Germinal center (tissue), 1 donor: Measurements from ENCODE around the gene ACY1.

Experiments used
- DNase-seq: peaks from one replicate; pipeline ENCODE4 v3.0.0; 2012; ENCODE audit warnings: mixed read lengths, low spot score

Gene ACY1

DNA sequence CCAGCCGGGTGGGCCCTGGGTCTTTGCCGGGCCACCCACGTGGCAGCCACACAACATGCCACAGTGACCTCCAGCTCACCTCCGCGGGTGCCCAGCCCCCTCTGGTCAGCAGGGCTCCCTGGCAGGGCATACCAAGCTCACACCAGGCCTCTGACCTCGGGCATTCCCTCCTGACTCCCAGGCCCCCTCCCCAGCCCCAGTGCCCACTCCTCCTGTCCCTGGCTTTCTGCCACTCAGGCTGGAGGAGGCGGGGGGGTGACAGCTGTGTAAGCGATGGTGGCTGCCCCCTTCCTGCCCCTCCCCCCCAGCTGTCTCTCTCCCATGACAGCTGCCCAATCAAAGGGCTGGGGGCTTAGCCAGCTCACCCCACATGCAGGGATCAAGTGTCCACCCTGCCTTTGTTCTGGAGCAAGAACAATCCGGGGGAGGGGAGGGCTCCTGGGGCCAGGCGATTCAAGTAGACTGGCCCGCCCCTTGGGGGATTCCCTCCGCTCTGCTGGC lies 19.3 kb upstream of the ACY1 start:
- DNase-seq = no peak

DNA sequence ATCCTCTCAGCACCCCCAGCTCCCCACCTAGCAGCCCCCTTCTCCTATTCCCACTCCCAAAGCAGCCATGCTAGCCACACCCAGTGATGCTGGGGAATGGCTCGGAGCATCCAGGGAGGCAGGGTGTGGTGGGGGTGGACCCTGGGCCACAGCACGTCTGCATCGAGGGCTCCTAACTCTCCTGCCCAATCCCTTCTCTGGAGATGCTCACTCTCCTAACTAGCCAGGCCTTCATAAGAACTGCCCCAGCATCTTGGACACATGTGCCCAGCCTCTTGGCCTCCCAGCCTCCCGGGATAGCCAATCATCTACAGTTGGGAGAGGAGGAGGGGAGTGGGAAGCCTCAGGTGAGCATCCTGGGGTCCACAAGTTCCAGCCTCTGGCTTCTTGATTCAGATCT lies 18.8 kb upstream of the ACY1 start:
- DNase-seq = no peak

DNA sequence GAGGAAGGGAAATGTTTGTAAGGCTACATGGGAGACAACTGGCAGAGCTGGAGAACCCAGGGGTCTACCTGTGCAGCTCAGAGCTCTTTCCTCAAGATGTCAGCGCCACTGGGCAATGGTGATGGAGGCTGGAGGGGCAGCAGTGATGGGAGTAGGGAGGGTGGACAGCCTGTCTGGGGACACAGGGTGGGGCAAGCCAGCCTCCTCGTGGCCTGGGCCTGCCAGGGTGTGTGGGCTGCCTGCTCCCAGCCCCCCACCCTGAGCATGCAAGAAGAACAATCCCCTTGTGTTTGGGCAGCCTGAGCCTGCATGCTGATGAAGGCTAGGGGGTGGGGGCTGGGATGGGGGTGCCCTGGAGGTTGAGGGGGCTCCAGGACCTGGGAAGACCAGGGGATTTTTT lies 17.3 kb upstream of the ACY1 start:
- DNase-seq = no peak

DNA sequence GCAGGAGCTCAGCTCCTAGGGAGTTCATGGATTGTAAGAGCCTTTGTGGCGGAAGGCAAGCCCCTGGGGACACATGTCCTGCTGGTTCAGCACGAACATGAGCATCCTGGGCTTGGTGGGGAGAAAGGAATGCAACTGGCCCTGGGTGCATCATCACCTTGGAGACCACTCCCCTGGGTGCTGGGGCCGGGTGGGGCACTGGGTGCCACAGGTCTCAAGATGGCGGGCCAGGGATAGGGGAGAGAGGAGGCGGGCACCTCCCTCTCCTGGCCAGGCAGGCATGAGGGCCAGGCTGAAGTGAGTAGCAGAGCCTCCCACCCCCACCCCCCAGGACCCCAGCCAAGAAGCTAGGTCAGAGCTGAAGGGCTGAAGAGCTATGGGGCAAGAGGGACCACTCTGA lies 16.8 kb upstream of the ACY1 start:
- DNase-seq = no peak

DNA sequence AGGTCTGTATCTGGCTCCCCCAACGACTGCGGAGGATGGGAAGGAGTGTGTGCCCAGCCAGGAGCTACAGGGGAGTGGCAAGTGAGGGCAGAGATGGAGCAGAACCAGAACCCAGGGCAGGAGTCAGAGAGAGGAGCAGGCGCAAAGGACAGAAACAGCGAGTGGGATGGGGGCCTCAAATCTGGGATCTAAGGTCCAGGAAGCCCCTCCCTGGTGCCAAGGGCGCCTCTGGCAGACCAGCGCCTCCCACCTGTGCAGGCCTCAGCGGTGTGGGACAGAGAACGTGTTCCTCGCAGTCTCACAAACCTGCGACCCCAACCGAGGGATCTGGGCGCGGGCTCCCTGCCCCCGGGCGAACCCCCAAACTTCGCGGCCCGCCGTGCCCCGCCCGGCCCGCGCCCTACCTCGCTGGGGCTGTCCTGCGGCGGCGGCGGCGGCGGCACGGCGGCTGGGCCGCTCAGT lies 16.4 kb upstream of the ACY1 start:
- no peak for DNase-seq

GRCh38 chr3:51967384-51968169 lies 15.8 kb upstream of the ACY1 start, which contains the start of gene PCBP4:
Gene PCBP4, minus strand, starts transcription at chr3:51967454. Its CDS starts 6,214 bp downstream, at chr3:51961240.
- DNase-seq = no peak

GRCh38 chr3:51968170-51968775 lies 15.1 kb upstream of the ACY1 start:
- no peak for DNase-seq

- no peak for DNase-seq
Measured at GRCh38 chr3:51968883-51969678, 14.3 kb upstream of the ACY1 start.

GRCh38 chr3:51969841-51970240 lies 13.5 kb upstream of the ACY1 start:
- no peak for DNase-seq

DNA sequence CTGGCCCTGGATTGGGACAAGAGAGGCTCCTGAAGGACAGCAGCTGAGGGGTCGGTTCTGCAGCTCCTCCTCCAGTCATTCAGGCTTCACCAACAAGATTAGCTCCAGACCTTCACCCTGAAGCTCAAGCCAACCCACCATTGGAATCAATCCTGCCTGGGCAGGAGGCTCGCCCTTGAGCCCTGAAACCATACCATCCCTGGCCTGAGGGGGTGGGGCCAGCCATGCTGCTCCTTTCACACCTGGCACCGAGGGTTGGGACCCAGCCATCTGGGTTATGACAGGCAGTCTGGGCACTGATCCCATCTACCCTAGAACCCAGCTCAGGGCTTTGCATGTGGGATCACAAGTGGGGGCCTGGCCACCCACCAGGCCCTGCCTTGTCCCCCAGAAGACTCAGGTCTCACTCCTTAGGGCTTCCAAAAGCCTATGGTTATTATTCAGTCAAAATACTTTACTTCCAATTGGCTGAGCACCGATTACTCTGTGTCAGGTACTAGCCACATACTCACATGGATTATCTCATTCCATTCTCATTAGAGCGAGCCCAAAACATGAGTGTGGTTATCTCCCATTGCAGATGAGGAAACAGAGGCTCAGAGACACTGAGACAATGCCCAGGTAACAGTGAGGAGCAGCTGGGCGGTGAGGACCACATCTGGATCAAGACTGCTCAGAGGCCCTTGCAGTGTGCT lies 12.6 kb upstream of the ACY1 start:
- DNase-seq = no peak

- DNase-seq = no peak
Measured at GRCh38 chr3:51971350-51971749, 12.0 kb upstream of the ACY1 start.

DNA sequence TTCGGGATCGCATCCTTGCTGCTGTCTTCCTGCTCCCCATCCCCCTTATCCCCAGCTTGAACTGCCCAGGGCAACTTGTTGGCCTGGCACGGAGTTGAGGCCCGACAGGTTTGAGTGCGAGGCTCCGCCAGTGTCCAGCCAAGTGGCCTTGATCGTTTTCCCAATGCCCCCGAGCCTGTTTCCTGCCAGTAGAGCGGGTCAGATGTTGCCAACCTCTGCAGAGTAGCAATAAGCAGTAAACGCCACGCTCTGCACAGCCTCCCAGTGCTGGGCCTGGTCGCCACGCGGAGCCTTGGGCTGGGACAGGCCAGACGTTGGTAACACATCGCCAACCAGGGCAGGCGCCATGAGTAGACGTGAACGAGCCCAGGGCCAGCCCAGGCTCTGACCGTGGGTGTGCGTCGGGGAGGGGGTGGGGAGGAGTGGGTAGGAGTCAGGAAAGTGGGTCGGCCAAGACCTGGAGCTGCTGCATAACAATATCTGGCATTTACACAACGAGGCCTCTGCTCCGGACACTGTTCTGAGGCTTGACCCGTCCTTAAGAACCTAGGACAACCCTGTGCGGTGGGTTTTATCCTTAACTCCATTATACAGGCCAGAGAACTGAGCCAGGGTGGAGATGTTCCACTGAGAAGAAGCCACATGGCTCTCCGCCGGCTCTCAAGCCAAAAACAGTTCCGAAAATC lies 8.9 kb upstream of the ACY1 start:
- DNase-seq = no peak

DNA sequence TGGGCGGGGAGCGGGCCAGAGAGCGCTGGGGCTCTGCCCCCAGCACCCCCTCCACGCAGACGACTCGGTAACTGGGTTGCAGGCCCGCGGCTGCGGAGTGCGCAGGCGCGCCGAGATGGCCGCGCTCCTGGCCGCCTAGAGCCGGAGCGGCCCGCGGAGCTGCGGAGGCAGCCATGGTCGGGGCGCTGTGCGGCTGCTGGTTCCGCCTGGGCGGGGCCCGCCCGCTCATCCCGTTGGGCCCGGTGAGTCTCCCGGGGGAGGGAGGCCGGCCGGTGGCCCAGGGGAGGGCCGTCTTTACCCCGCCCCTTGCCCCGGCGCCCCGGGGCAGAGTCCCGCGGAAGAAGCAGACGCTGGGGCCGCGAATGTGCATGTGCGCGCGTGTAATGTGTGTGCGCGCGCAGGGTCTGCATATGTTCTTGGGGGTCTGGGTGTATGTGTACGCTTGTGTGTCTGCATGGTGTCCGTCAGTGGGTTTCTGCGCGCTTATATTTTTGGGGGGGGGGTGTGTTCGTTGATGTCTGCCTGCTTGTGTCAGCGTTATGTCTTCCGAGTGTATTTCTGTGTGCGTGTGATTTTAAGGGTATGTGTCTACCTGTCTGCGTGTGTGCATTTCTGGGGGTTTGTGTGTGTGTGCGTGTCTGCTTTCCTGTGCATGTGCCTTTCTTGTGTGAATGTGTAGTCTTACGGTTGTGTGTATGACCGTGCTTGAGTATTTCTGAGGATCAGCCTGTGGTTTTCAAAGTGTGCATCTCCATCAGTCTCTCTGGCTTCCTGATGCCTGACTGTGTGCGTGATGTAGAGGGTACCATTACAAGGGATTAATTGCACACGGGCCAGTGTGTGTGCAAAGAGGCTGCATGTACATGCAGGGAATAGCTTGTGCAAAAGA lies 8.1 kb upstream of the ACY1 start, which contains the start of gene ABHD14A:
ABHD14A (plus strand) TSS at position 102 of the 889 bp plus-strand sequence; CDS start at position 174, 72 bp downstream.
- DNase-seq = peak; percentile 91

GRCh38 chr3:51975852-51976549 lies 7.3 kb upstream of the ACY1 start:
- DNase-seq = peak; percentile 34

DNA sequence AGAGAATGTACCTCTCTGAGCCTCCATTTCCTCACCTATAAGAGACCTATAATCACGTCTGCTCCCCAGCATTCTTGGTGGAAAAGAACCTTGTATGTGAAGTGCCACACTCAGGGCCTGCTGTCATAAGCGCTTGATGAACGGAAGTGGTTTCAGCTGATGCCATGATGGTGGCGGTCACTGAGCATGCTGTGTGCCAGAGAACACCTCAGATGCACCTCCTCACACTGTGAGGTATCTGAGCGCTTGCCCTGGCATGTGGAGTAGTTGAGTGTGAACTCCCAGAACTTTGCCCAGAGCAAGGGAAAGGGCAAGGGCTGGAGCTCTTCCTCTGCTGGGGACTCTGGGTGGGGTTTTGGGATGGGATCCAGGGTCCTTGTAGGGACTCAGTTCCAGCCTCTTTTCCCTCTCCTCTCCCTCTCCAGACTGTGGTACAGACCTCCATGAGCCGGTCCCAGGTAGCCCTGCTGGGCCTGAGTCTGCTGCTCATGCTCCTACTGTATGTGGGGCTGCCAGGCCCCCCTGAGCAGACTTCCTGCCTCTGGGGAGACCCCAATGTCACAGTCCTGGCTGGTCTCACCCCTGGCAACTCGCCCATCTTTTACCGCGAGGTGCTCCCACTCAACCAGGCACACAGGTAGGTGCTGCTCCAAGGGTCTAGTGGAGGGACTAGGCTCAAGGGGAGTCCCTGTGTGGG lies 5.7 kb upstream of the ACY1 start:
- DNase-seq = no peak

- no peak for DNase-seq
Measured at GRCh38 chr3:51978143-51978502, 5.2 kb upstream of the ACY1 start.

DNA sequence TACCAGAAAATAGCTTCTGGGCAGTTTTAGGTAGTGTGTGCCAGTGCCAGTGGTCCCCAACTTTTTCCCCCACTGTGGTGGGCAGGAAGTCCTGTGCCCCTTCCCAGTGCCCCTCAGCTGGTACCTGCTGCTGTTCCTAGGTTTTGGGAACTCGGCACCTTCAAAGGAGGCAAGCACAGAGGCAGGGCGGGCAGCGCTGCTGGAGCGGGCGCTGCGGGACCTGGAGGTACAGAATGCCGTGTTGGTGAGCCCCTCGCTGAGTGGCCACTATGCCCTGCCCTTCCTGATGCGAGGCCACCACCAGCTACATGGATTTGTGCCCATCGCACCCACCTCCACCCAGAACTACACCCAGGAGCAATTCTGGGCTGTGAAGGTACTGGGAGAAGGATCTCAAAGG lies 3.1 kb upstream of the ACY1 start:
- DNase-seq = no peak

DNA sequence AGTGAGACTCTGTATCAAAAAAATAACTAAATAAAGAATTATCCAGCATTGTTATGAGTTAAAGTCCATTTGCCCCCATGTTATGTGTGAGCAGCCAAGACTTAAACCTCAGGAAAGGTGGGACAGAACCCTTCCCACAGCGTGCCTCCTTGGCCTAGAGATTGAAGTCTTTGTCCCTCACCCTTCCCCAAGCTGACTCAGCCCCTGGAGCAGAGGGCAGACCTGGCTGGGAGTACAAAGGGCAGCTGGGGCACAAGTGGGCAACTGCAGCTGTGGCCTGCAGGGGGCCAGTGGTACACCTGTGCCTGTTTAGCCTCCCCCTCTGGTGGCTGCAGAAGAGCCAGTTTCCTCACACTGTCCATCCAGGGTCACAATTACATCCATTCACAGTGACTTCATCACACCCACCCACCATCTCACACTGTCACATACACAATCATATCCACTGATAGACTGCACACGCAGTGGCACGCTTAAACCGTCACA lies 940 bp upstream of the ACY1 start:
- peak; percentile 76 for DNase-seq
